Measurements from ENCODE around the gene CALML6. TPM values are rescaled to one million over a fixed set of nuclear protein-coding genes. Genes with fewer than 3 reads are reported as not detected.

CALML6 gene
- polyA plus RNA-seq, 3 donors, result 0.24 TPM; not detected in 2

DNA sequence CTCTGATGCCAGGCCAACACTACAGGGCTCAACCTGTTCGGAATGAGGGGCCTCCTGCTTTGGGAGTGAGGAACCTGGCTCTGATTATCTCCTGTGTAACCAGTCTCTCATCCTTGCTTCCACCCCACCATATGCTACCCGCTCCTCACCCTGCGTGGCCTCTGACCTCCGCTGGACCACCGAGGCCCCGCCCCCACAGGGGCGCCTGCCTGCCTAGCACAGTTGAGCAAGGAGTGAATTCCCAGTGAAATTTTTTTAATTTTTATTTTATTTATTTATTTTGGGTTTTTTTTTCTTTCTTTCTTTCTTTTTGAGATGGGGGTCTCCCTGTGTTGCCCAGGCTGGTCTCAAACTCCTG lies 22.3 kb upstream of the CALML6 start:
- no peaks in the 10 kb centered on the region for H3K9me3 ChIP-seq (replicated peaks in 1 of 2; ENCODE audit: control insufficient read depth in 1 of 2, insufficient read depth in 1 of 2, low read length in 2 of 2)
- 96% methylated on average over 3 of the region's 7 CpGs for WGBS (ENCODE audit: insufficient coverage)
- H3K4me2 ChIP-seq (replicated peaks; ENCODE audit: extremely low read depth, low read length, poor library complexity, severe bottlenecking), result peak overlapping the region; percentile 93
- peak overlapping the region; percentile 86 for H2AFZ ChIP-seq (ENCODE audit: insufficient read depth, low read depth, low read length, poor library complexity, severe bottlenecking)
- Mint-ChIP-seq H3K9me3 (peaks cover 0 to 2% (median 0%) of the 10 kb centered on the region in 7 donors), H3K36me3 (peaks cover 0 to 7% of the 10 kb centered on the region in 2 donors), H3K4me1 (peaks cover 35% of the 10 kb centered on the region), H3K4me3 (peak overlapping the region in 1 of 2 donors; percentile 76), H3K27me3 (ENCODE audit: low read depth in 3 of 3) (peaks cover 14 to 36% (median 21%) of the 10 kb centered on the region in 3 donors), H3K27ac (peak overlapping the region in 1 of 7 donors; percentile 13)
- DNase-seq, result no peak
- TF ChIP-seq CTCF (IDR thresholded peaks at IDR 0.05), result no peak
- H3K79me2 ChIP-seq (ENCODE audit: insufficient read depth, low read length), result peaks cover 45% of the 10 kb centered on the region
- H3K4me3 ChIP-seq (replicated peaks in 1 of 3; ENCODE audit: low read depth in 2 of 3, low read length in 3 of 3), result no peak overlapping the region
- intact Hi-C loops (cut with micrococcal nuclease), result loop anchor here (5.0 to 10.0 kb wide), 4 partner anchors 35 to 115 kb away; partner anchors contain the start of gene NADK (in 1 of the 2)
- no peaks in the 10 kb centered on the region for H3K36me3 ChIP-seq (replicated peaks in 1 of 2; ENCODE audit: control insufficient read depth in 1 of 2, insufficient read depth in 2 of 2, low read length in 2 of 2)
- peaks cover 34% of the 10 kb centered on the region for H4K20me1 ChIP-seq (ENCODE audit: insufficient read depth, low read length)
- H3K27me3 ChIP-seq (ENCODE audit: control insufficient read depth in 2 of 2, insufficient read depth in 2 of 2, low read length in 2 of 2), result peaks cover 0 to 11% of the 10 kb centered on the region in 2 donors
- H3K4me1 ChIP-seq (ENCODE audit: control insufficient read depth in 1 of 2, insufficient read depth in 2 of 2, low read length in 2 of 2), result peaks cover 25 to 29% of the 10 kb centered on the region in 2 donors
- H3K9ac ChIP-seq (ENCODE audit: insufficient read depth, low read length, poor library complexity, severe bottlenecking), result no peak overlapping the region
- H3K27ac ChIP-seq (ENCODE audit: low read depth in 1 of 2, low read length in 2 of 2), result no peak overlapping the region

GRCh38 chr1:1893291-1893985 lies 21.6 kb upstream of the CALML6 start:
- peak overlapping the region in 1 of 2 donors; percentile 27 for H3K4me3 Mint-ChIP-seq
- 97% methylated on average over 14 of the region's 19 CpGs for WGBS (ENCODE audit: insufficient coverage)
- Histone ChIP-seq H3K27ac (ENCODE audit: low read depth in 1 of 2, low read length in 2 of 2) (no peak overlapping the region), H2AFZ (ENCODE audit: insufficient read depth, low read depth, low read length, poor library complexity, severe bottlenecking) (no peak overlapping the region), H4K20me1 (ENCODE audit: insufficient read depth, low read length) (peaks cover 27% of the 10 kb centered on the region), H3K9ac (ENCODE audit: insufficient read depth, low read length, poor library complexity, severe bottlenecking) (no peak overlapping the region), H3K79me2 (ENCODE audit: insufficient read depth, low read length) (peaks cover 38% of the 10 kb centered on the region), H3K4me2 (replicated peaks; ENCODE audit: extremely low read depth, low read length, poor library complexity, severe bottlenecking) (no peak overlapping the region), H3K4me1 (ENCODE audit: control insufficient read depth in 1 of 2, insufficient read depth in 2 of 2, low read length in 2 of 2) (peaks cover 20 to 22% of the 10 kb centered on the region in 2 donors), H3K9me3 (replicated peaks in 1 of 2; ENCODE audit: control insufficient read depth in 1 of 2, insufficient read depth in 1 of 2, low read length in 2 of 2) (no peaks in the 10 kb centered on the region), H3K36me3 (replicated peaks in 1 of 2; ENCODE audit: control insufficient read depth in 1 of 2, insufficient read depth in 2 of 2, low read length in 2 of 2) (no peaks in the 10 kb centered on the region), H3K27me3 (ENCODE audit: control insufficient read depth in 2 of 2, insufficient read depth in 2 of 2, low read length in 2 of 2) (peaks cover 0 to 11% of the 10 kb centered on the region in 2 donors), H3K4me3 (replicated peaks in 1 of 3; ENCODE audit: low read depth in 2 of 3, low read length in 3 of 3) (no peak overlapping the region)
- intact Hi-C loops (cut with micrococcal nuclease), result loop anchor here (5.0 to 10.0 kb wide), 4 partner anchors 36 to 116 kb away; partner anchors contain the start of gene NADK (in 1 of the 2)
- TF ChIP-seq CTCF (IDR thresholded peaks at IDR 0.05), result no peak
- H3K9me3 Mint-ChIP-seq, result peaks cover 0 to 2% (median 0%) of the 10 kb centered on the region in 7 donors
- H3K36me3 Mint-ChIP-seq, result peaks cover 0 to under 1% of the 10 kb centered on the region in 2 donors
- no peak for DNase-seq
- H3K27me3 Mint-ChIP-seq (ENCODE audit: low read depth in 3 of 3), result peaks cover 14 to 36% (median 21%) of the 10 kb centered on the region in 3 donors
- peak overlapping the region in 1 of 7 donors; percentile 74 for H3K27ac Mint-ChIP-seq
- peaks cover 28% of the 10 kb centered on the region for H3K4me1 Mint-ChIP-seq

All from CD14-positive monocyte (primary cell).